Pons (tissue), 1 donor: ENCODE results near the gene LYPD5.

Source experiments
- DNase-seq: peaks from one replicate; pipeline ENCODE4 v3.0.0-alpha.2; 2016; ENCODE audit warnings: low spot score

Gene LYPD5

GRCh38 chr19:43752287-43752875 lies 49.9 kb downstream of the LYPD5 start:
- no peak for DNase-seq

GRCh38 chr19:43751466-43752220 lies 50.6 kb downstream of the LYPD5 start:
- no peak for DNase-seq

GRCh38 chr19:43749898-43750297 lies 52.3 kb downstream of the LYPD5 start:
- DNase-seq, result no peak

- DNase-seq, result no peak
Observed at GRCh38 chr19:43749152-43749551, 53.1 kb downstream of the LYPD5 start.

- no peak for DNase-seq
Observed at GRCh38 chr19:43748685-43749084, 53.6 kb downstream of the LYPD5 start.

GRCh38 chr19:43748205-43748594 lies 54.0 kb downstream of the LYPD5 start:
- DNase-seq, result no peak

GRCh38 chr19:43747557-43748204 lies 54.6 kb downstream of the LYPD5 start:
- no peak for DNase-seq
